Measurements from ENCODE around the gene DGKQ.

DNA sequence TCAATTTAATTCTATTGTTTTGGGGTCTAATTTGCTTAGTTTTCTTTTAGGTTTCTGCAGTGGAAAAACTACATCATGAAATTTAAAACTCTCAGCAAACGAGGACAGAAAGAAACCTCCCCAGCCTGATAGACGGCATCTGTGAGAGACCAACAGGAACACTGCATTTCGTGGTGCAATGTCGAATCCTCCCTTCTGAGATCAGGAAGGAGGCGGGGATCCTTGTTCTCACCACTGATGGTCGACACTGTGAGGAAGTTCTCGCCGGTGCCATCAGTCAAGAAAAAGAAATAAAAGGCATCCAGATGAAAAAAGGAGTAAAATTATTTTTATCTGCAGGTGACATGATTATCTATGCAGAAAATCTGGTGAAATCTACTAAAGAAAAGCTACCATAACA, 57.8 kb downstream of the DGKQ start:
- no peak for TF ChIP-seq ZBTB7A (IDR thresholded peaks at IDR 0.05; ENCODE audit: borderline replicate concordance, control insufficient read depth, low read depth, low read length)
- TF ChIP-seq, protein P1, sequence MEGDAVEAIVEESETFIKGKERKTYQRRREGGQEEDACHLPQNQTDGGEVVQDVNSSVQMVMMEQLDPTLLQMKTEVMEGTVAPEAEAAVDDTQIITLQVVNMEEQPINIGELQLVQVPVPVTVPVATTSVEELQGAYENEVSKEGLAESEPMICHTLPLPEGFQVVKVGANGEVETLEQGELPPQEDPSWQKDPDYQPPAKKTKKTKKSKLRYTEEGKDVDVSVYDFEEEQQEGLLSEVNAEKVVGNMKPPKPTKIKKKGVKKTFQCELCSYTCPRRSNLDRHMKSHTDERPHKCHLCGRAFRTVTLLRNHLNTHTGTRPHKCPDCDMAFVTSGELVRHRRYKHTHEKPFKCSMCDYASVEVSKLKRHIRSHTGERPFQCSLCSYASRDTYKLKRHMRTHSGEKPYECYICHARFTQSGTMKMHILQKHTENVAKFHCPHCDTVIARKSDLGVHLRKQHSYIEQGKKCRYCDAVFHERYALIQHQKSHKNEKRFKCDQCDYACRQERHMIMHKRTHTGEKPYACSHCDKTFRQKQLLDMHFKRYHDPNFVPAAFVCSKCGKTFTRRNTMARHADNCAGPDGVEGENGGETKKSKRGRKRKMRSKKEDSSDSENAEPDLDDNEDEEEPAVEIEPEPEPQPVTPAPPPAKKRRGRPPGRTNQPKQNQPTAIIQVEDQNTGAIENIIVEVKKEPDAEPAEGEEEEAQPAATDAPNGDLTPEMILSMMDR (IDR thresholded peaks at IDR 0.05 in 2 of 3, conservative IDR thresholded peaks at IDR 0.05 in 1 of 3; ENCODE audit: insufficient read depth in 2 of 3, low read depth in 1 of 3, low read length in 3 of 3), result no peak
- TF ChIP-seq, protein P2, sequence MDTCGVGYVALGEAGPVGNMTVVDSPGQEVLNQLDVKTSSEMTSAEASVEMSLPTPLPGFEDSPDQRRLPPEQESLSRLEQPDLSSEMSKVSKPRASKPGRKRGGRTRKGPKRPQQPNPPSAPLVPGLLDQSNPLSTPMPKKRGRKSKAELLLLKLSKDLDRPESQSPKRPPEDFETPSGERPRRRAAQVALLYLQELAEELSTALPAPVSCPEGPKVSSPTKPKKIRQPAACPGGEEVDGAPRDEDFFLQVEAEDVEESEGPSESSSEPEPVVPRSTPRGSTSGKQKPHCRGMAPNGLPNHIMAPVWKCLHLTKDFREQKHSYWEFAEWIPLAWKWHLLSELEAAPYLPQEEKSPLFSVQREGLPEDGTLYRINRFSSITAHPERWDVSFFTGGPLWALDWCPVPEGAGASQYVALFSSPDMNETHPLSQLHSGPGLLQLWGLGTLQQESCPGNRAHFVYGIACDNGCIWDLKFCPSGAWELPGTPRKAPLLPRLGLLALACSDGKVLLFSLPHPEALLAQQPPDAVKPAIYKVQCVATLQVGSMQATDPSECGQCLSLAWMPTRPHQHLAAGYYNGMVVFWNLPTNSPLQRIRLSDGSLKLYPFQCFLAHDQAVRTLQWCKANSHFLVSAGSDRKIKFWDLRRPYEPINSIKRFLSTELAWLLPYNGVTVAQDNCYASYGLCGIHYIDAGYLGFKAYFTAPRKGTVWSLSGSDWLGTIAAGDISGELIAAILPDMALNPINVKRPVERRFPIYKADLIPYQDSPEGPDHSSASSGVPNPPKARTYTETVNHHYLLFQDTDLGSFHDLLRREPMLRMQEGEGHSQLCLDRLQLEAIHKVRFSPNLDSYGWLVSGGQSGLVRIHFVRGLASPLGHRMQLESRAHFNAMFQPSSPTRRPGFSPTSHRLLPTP (IDR thresholded peaks at IDR 0.05; ENCODE audit: borderline replicate concordance, extremely low read depth, insufficient read length), result no peak
- no peak for TF ChIP-seq EP300 (IDR thresholded peaks at IDR 0.05; ENCODE audit: low read length)
- no peak for TF ChIP-seq ZFX (CRISPR knock-in tag; IDR thresholded peaks at IDR 0.05)
